ENCODE data around the gene AUTS2.

Gene AUTS2

GRCh38 chr7:70596598-70596913 is 998.3 kb downstream of the AUTS2 start:
- DNase-seq = no peak

GRCh38 chr7:70597066-70597465 is 998.8 kb downstream of the AUTS2 start:
- no peak for DNase-seq

GRCh38 chr7:70598976-70599375 is 1000.7 kb downstream of the AUTS2 start:
- DNase-seq = no peak

- DNase-seq = no peak
These were observed 1001.3 kb downstream of the AUTS2 start for GRCh38 chr7:70599446-70600190.

- no peak for DNase-seq
These were observed 1002.7 kb downstream of the AUTS2 start for GRCh38 chr7:70600993-70601392.

GRCh38 chr7:70602117-70602516 is 1003.8 kb downstream of the AUTS2 start:
- DNase-seq = no peak

DNA sequence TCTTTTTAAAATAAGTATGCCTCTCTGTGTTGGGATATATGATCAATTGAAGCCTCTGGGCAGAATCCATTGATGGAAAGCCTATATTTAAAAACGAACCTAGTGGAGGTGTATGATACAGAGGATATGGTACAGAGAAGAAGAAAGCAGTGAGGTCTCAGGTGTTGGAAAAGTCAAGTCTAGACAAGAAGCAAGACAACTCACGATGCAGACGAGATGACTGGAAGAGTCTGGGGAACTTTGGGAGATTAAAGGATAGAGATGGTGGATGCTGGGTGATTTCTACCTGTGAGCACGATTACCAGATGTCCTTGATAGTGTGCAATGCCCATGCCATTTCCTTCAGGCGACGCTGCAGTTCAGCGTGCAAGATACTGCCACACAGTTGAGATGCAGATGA is 1009.0 kb downstream of the AUTS2 start:
- DNase-seq = no peak

DNA sequence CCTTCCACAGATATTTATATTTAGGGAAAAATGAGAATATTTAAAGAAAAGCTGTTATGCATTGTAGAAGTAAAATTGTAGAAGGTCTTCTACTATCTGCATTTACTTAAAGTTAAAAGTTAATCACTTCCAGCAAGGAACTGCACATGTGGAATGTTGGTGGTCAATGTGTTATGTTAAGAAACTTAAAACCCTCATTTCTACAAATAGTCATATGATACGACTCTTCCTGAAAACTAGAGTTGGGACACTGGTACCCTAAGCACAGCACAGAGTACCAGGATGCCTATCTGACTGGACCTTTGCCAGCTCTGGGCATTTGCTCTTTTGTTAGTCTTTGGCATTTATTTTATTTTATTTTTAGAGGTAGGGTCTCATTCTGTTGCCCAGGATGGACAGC is 1009.5 kb downstream of the AUTS2 start:
- DNase-seq = no peak

GRCh38 chr7:70608229-70608628 is 1010.0 kb downstream of the AUTS2 start:
- no peak for DNase-seq

DNA sequence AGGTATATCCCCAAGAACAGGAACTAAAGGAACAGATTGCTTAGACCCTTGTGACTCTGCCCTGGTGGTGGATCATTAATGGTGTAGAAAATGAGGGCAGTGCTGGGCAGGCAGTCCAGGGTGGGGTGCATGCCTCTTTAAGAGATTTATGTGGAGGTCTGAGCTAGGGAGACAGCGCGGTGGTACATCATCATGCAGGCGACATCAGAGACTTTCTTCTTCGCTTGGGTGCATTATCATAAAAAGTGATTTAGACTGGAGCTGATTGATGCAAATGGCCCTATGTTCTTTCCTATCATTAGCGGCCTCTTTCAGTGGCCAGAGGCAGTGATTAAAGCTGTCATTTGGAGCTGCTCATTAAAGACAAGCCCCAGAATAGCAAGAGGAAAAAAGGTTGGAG is 1014.5 kb downstream of the AUTS2 start:
- DNase-seq = no peak

DNA sequence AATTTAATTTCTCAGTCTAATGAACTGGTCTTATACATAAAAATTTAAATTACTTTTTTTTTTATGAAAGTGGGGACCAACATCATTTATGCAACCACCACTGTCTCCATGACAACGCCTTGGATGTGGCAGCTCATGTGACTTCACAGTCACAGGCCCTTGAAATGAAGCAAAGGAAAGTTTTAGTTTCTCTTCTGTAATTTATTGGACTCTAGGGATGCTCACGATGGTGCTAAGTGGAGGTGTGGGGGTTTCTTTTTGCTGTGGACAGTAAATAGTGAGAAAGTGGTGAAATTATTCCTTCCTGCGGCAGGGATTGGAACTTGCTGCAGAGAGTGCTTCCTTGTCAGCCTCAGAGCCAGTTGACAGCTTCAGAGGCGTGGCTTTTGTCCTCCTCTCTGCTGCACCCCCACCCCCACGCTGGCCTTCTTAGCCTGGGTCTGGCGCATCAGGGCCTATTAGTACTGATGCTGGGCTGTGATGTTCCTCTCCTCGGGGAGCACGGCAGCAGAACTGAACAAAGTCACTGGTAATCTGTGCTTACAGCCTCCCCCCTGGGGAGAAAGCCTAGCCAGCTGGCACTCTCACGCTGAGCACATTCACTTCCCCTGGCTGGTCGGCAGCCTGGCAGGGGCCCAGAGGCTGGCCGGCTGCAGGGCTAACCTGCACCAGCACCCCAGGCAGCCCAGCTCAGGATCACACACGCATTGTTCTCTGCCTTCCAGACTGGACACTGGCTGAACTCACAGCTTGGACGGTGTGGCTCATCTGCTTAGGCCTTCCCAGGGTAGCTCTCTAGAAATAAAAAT is 1016.2 kb downstream of the AUTS2 start:
- no peak for DNase-seq

DNA sequence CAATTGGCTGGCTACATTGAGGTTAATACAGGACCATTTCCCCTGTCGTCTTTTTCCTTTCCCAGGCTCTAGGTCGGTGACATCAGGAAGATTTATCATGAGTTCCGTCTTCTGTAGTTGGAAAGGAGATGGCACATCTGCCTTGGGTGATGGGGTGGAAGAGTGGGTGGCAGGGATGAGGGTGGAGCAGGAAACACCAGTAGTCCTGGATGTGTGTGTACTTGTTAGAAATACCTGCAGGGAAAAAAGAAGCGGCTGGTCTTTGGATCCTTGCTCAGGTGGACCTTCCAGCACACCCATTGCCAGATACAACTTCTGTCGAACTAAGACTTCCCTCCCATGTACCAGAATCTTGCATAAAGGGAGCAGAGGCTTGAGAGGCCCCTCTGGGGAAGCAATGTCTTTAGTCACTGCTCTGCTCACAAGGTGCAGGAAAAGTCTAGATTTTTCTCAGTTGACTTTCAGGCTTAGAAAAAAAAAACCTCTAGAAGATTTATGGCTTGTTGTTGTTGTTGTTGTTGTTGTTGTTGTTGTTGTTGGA is 1016.9 kb downstream of the AUTS2 start:
- DNase-seq = no peak

DNA sequence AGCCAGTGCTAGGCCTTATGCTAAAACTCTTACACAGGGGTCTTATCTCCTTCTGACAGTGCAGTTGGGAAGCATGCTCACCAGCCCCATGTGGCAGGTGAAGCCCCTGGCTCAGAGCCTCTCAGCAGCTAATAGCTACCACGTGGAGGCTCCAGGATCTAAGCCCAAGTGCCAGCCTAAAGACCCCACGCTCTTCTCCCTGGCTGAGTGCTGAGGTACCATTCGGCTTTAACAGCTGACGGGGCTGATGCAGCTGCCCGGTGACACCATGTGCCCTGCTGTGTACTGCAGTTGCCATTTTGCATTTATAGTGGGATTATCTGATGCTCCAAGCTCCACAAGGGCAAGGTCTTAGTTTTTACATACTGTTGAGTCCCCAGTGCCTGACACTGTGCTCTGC is 1017.9 kb downstream of the AUTS2 start:
- no peak for DNase-seq

GRCh38 chr7:70616821-70617220 is 1018.5 kb downstream of the AUTS2 start:
- no peak for DNase-seq

DNA sequence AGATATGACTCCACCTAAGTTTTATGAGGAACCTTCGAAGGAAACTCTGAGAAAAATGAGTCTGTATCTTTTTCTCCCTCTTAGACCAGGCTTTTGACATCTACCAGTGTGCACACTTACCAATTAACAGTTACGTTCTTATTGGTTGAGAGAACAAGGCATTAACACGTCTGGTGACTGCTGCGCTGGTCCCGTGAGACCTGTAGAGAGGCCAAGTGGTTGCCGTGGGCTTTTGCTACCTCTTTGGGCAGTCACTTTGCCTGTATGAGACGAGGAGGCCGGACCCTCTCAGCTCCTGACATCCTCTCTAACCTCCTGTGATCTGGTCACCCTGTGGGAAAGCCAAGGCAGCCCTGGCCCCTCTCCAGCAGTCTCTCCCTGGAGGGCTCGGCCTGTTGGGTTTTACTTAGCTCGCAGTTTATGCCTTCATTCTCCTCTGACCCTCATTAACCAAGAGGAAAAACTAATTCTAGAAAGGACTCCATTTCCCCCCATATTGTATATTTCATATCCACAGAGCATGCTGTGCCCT is 1019.8 kb downstream of the AUTS2 start:
- DNase-seq = no peak

DNA sequence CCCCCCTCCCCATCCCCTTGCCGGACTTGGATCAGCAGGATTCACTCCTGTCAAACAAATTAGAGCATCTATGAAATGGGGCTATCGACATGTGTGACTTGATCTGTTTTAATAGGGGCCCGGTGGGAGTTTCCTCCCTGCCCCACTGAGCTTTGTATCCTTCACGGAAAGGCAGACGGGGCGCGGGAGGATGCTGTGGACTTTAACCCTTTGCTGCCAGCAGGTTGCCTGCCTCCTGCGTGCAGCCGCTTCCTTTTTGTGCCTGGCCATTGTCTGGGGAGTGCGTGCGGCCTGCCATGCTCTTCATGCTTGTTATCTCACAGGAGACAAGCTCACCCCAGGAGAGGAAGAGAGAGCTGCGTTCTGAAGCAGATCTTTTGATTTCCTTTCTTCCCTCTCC is 1020.9 kb downstream of the AUTS2 start:
- DNase-seq = no peak

DNA sequence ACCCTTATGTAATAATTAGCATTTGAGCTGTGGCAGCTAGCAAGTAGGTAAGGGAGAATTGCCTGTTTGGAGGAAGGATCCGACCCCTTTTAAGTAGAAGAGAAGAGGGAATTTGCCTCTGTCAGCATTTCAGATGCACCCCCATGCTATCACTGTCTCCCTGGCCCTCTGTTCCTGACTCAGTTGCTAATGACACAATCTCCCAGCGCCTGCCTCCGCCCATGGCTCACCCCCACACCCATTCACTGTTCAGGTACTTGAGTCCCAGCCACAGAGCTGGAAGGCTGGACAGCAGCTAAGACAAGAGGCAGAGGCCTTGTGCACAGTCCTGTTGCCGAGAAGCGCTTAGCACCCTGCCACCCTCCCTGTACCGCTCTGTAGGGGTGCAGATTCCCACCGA is 1021.4 kb downstream of the AUTS2 start:
- no peak for DNase-seq

DNA sequence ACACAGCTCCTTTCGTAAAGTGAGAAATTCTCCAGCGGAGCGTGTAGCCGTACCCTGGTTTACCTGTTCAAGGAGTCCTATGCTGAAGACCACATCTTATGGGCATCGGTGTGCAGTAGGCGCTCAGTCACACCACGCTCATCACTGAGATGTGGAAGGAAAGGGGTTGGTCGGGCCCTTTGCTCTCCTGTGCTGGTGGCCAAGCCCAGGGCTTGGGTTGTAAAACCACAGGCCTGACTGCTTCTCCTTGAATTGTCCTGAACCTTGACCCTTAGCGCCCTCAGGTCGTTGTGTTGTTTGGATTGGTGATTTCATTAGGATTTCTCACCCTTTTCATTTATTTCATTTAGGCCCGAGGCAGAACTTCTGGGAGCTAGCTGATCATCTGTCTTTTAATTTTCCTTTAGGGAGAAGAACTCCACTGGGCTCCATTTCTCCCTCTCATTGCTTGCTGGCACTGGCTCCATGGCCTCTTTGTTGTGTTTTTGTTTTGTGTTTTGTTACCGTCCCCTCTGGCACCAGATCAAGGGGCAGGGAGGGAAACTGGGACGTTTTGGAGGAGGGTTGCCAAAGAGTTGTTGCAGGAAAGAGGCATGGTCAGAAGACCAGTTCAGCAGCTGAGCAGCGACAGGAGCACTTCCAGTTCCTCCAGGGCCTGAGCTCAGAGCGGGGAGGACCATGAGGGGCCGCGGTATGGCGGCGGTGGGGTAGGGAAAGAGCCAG is 1022.2 kb downstream of the AUTS2 start:
- no peak for DNase-seq

- DNase-seq = no peak
These were observed 1023.8 kb downstream of the AUTS2 start for GRCh38 chr7:70621954-70622600.

DNA sequence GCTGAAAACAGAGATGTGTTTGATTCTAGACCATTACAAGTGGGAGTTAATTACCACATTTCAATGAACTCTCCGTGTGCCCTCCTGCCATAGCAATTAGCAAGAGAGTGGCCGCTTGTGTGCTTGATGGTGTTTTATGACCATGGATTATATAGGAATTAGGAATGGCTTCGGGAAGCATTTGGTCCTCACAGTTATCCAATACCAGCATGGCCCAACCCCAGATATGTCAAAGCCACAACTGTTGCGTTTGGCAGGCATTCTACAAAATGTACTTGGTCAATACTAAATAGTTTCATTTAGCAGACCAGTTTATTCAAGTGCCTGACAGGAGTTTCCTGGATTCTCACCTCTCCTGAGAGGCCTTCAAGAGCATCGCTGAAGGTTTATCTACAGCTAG is 1024.7 kb downstream of the AUTS2 start:
- DNase-seq = no peak

DNA sequence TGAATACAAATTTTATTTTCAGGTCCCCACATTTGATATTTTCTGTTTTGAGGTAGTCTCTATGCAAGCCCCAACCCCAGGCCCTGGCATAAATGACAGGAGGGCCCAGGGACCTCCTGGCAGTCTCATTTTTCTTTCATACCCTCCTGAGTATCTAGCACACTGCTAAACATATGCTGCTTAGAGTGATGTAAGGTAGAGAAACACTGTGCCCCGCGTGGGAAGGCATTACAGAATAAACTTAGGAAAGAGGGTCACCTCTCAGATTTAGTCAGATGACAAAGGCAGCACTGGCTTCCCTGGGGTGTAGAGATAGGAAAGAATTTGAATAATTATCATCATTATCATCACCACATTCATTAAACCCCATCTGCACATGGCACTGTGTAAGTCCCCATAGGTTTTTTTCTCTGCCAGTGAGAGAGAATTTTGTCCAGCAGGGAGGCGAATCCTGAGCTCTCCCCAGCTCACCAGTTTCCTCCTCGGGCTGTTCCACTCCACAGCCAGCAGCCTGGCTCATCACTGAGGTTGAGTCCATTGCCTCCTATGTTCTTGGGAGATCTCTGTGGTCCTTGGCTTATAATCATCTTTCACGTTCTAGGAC is 1026.3 kb downstream of the AUTS2 start:
- DNase-seq = no peak

GRCh38 chr7:70627461-70627860 is 1029.2 kb downstream of the AUTS2 start:
- DNase-seq = no peak

Measured in effector CD8-positive, alpha-beta T cell (primary cell).